ENCODE results near the gene SMNDC1. TPM values are rescaled to one million over a fixed set of nuclear protein-coding genes. Genes with fewer than 3 reads are reported as not detected.
"Not testable (repeated sequence)": the region's sequence is repeated elsewhere in the genome, so short reads cannot be mapped to it uniquely, and the experiment has no call there.

SMNDC1 gene
- total RNA-seq, 2 experiments from 2014 or later: 36.4 to 39.2 TPM

- POLR2A ChIA-PET; H3K27me3 Mint-ChIP-seq; DNase-seq; H3K4me3 Mint-ChIP-seq; H3K9me3 Mint-ChIP-seq; ATAC-seq (ENCODE audit: low read depth); H3K27ac Mint-ChIP-seq: not testable (repeated sequence)
- H3K36me3 Mint-ChIP-seq: peaks cover 22% of the 10 kb centered on the region
- H3K4me1 Mint-ChIP-seq: peaks cover 19% of the 10 kb centered on the region
Measured at GRCh38 chr10:110247833-110248232, 56.9 kb downstream of the SMNDC1 start.

- Mint-ChIP-seq H3K9me3 (no peaks in the 10 kb centered on the region), H3K4me1 (peaks cover 17% of the 10 kb centered on the region), H3K36me3 (peaks cover 33% of the 10 kb centered on the region), H3K4me3 (no peak overlapping the region), H3K27ac (no peak overlapping the region), H3K27me3 (no peaks in the 10 kb centered on the region)
- no peak for ATAC-seq (ENCODE audit: low read depth)
- POLR2A ChIA-PET: no interaction called here
- no peak for DNase-seq
Measured at GRCh38 chr10:110244550-110244949, 60.2 kb downstream of the SMNDC1 start.

- Mint-ChIP-seq H3K36me3 (peaks cover 40% of the 10 kb centered on the region), H3K27me3 (no peaks in the 10 kb centered on the region), H3K27ac (no peak overlapping the region), H3K4me3 (no peak overlapping the region), H3K4me1 (peaks cover 17% of the 10 kb centered on the region), H3K9me3 (no peaks in the 10 kb centered on the region)
- DNase-seq: no peak
- ATAC-seq (ENCODE audit: low read depth): no peak
- POLR2A ChIA-PET: interaction anchor here (1.0 kb wide), 1 partner anchor 32 kb away, joined by 3 read pairs; no protein-coding TSS in a partner anchor
Measured at GRCh38 chr10:110242511-110242910, 62.2 kb downstream of the SMNDC1 start.

- Mint-ChIP-seq H3K4me1 (peaks cover 18% of the 10 kb centered on the region), H3K36me3 (peaks cover 40% of the 10 kb centered on the region), H3K27me3 (no peaks in the 10 kb centered on the region), H3K9me3 (no peaks in the 10 kb centered on the region), H3K27ac (no peak overlapping the region), H3K4me3 (peak overlapping the region; percentile 39)
- no peak for DNase-seq
- ATAC-seq (ENCODE audit: low read depth): peak; percentile 22
- POLR2A ChIA-PET: interaction anchor here (1.0 kb wide), 1 partner anchor 32 kb away, joined by 3 read pairs; no protein-coding TSS in a partner anchor
Measured at GRCh38 chr10:110241841-110242240, 62.9 kb downstream of the SMNDC1 start.

- DNase-seq: no peak
Measured at GRCh38 chr10:110241407-110241806, 63.3 kb downstream of the SMNDC1 start.

More at GRCh38 chr10:110241407-110241806, 63.3 kb downstream of the SMNDC1 start:
- H3K36me3 Mint-ChIP-seq: peaks cover 36% of the 10 kb centered on the region
- POLR2A ChIA-PET: interaction anchor here (1.0 kb wide), 1 partner anchor 31 kb away, joined by 3 read pairs; no protein-coding TSS in a partner anchor
- H3K27me3 Mint-ChIP-seq: no peaks in the 10 kb centered on the region
- H3K9me3 Mint-ChIP-seq: no peaks in the 10 kb centered on the region
- peak overlapping the region; percentile 46 for H3K4me3 Mint-ChIP-seq
- H3K27ac Mint-ChIP-seq: no peak overlapping the region
- peak; percentile 54 for ATAC-seq (ENCODE audit: low read depth)
- peaks cover 18% of the 10 kb centered on the region for H3K4me1 Mint-ChIP-seq

Other genes with a start within 250 kb of the SMNDC1 start
- gene MXI1, start 97.3 kb downstream of the SMNDC1 start, total RNA-seq: 10 to 100 TPM; 29.8 to 33.2 TPM
- gene DUSP5, start 193.0 kb upstream of the SMNDC1 start, total RNA-seq: 10 to 100 TPM; 23.1 to 24.3 TPM